Measurements from ENCODE around the gene ZFAND3.

GRCh38 chr6:38151580-38152500, 332.3 kb downstream of the ZFAND3 start:
- no peak for TF ChIP-seq CTCF (IDR thresholded peaks at IDR 0.05 in 2 of 3, conservative IDR thresholded peaks at IDR 0.05 in 1 of 3; ENCODE audit: borderline replicate concordance in 1 of 3, insufficient read depth in 1 of 3, low read depth in 2 of 3, low read length in 2 of 3)
- no peak for TF ChIP-seq MAX (IDR thresholded peaks at IDR 0.05)
